Stomach (tissue), 9 donors: ENCODE results near the gene TMIGD1. TPM values are rescaled to one million over a fixed set of nuclear protein-coding genes. Genes with fewer than 3 reads are reported as not detected.

Source experiments
- DNase-seq, 2 donors: peaks; one replicate each; pipeline versions ENCODE4 v3.0.0 to v3.0.0-alpha.2; 2013 to 2019
- H3K27ac ChIP-seq, 5 donors: fragments of 200-600 bp in 4 of 5; sonication (generic) in 4 of 5; one replicate each; pipeline ENCODE4 v1.5.1; 2013 to 2019; ENCODE audit warnings: mild to moderate bottlenecking in 1 of 5, moderate library complexity in 1 of 5
- H3K27me3 ChIP-seq, 3 donors: fragments of 200-600 bp; sonication (generic); one replicate each; pipeline ENCODE4 v1.5.1; 2017 to 2019; ENCODE audit warnings: mixed run types in 1 of 3
- H3K36me3 ChIP-seq, 4 donors: fragments of 200-600 bp; sonication (generic); 1 replicate in 3 of 4; 2 replicates in 1 of 4; pipeline ENCODE4 v1.5.1; 2016 to 2019
- H3K4me1 ChIP-seq, 4 donors: fragments of 200-600 bp; sonication (generic); one replicate each; pipeline ENCODE4 v1.5.1; 2016 to 2019
- H3K4me3 ChIP-seq, 4 donors: fragments of 200-600 bp; sonication (generic) in 3 of 4; one replicate each; pipeline ENCODE4 v1.5.1; 2016 to 2019; ENCODE audit warnings: mild to moderate bottlenecking in 1 of 4
- H3K9me3 ChIP-seq, 4 donors: fragments of 200-600 bp; sonication (generic); one replicate each; pipeline ENCODE4 v1.5.1; 2016 to 2019
- CTCF ChIP-seq, 7 experiments: fragments of 450-650 bp in 4 of 7; fragments of 200-600 bp in 3 of 7; sonication (generic) in 3 of 7; IDR thresholded peaks; one replicate each; pipeline ENCODE4 v1.5.1; 2016 to 2019; ENCODE audit warnings: antibody characterized with exemption in 7 of 7, control low read depth in 2 of 7, mild to moderate bottlenecking in 1 of 7
- EP300 ChIP-seq: sonication (generic); formaldehyde crosslinking; IDR thresholded peaks from one replicate; pipeline ENCODE4 v1.6.1; 2017; ENCODE audit warnings: antibody characterized with exemption
- POLR2A ChIP-seq, 4 donors: fragments of 450-650 bp; IDR thresholded peaks; one replicate each; pipeline ENCODE4 v1.6.1; 2016; ENCODE audit warnings: antibody characterized with exemption in 4 of 4, control low read depth in 2 of 4, mild to moderate bottlenecking in 1 of 4, moderate library complexity in 1 of 4
- POLR2AphosphoS5 ChIP-seq, 3 donors: sonication (generic); formaldehyde crosslinking; IDR thresholded peaks; one replicate each; pipeline ENCODE4 v1.6.1; 2016; ENCODE audit warnings: antibody characterized with exemption in 3 of 3
- WGBS, 5 donors: extraction: QIAGEN DNeasy Blood & Tissue Kit in 3 of 5; methylation state at CpG; one replicate each; pipeline versions ENCODE4 v1.1.5 to v1.1.7; 2013 to 2018; 5-methylcytosine and 5-hydroxymethylcytosine counted together
- intact Hi-C: fragments of 100-400 bp; cut with DNase I; formaldehyde crosslinking; loops from one replicate; pipeline ENCODE4 v1.15.1; 2023; ENCODE audit warnings: low total_unique reads
- polyA plus RNA-seq, 3 donors: library from polyadenylated mRNA; stranded (reverse); fragments of 200-250 nt; gene quantifications; one replicate each; pipeline ENCODE4 v1.2.3, GENCODE V29; 2013
- small RNA-seq, 4 donors: library from RNA; depleted of rRNA; stranded (forward); fragments of <200 nt; gene quantifications; one replicate each; pipeline ENCODE3, GENCODE V24; 2016
- total RNA-seq, 5 donors: library from RNA; depleted of rRNA; stranded (reverse); fragments of >200 nt; gene quantifications; one replicate each; pipeline versions ENCODE4 v1.1.0 to v1.2.3, GENCODE V29; 2014 to 2016
- donor health status: healthy with polysubstance abuse.
- donor health status: Bipolar disorder and iron deficiency.
- donor health status: healthy.

TMIGD1 gene
- total and polyA plus RNA-seq, 8 donors, result 1.1 TPM; not detected in 7

- Histone ChIP-seq H3K36me3 (peaks cover 40 to 86% (median 76%) of the 10 kb centered on the region in 4 donors), H3K4me1 (no peaks in the 10 kb centered on the region), H3K27me3 (no peaks in the 10 kb centered on the region), H3K9me3 (no peaks in the 10 kb centered on the region), H3K4me3 (no peak overlapping the region), H3K27ac (no peak overlapping the region)
- no peak for DNase-seq
- TF ChIP-seq EP300 (no peak), POLR2A (IDR thresholded peaks at IDR 0.05) (no peak), CTCF (IDR thresholded peaks at IDR 0.05) (no peak), POLR2AphosphoS5 (IDR thresholded peaks at IDR 0.05) (no peak)
- intact Hi-C loops, result no loop called here
- WGBS, 5 donors, result 92 to 97% (median 96%) methylated on average over 6 of the region's 6 CpGs
Observed at GRCh38 chr17:30273373-30273772, 60.5 kb downstream of the TMIGD1 start.

- WGBS, 5 donors, result 95 to 97% (median 97%) methylated on average over 6 of the region's 6 CpGs
- H3K4me3 ChIP-seq, result no peak overlapping the region
- H3K27ac ChIP-seq, result no peak overlapping the region
- H3K27me3 ChIP-seq, result no peaks in the 10 kb centered on the region
- intact Hi-C loops, result no loop called here
- TF ChIP-seq EP300 (no peak), POLR2A (IDR thresholded peaks at IDR 0.05) (no peak), CTCF (IDR thresholded peaks at IDR 0.05) (no peak), POLR2AphosphoS5 (IDR thresholded peaks at IDR 0.05) (no peak)
- peaks cover 46 to 91% (median 82%) of the 10 kb centered on the region in 4 donors for H3K36me3 ChIP-seq
- no peaks in the 10 kb centered on the region for H3K9me3 ChIP-seq
- H3K4me1 ChIP-seq, result no peaks in the 10 kb centered on the region
- DNase-seq, result no peak
Observed at GRCh38 chr17:30271102-30271501, 62.8 kb downstream of the TMIGD1 start.

GRCh38 chr17:30267625-30268024 lies 66.2 kb downstream of the TMIGD1 start:
- Histone ChIP-seq H3K9me3 (no peaks in the 10 kb centered on the region), H3K36me3 (peaks cover 31 to 95% (median 85%) of the 10 kb centered on the region in 4 donors), H3K4me1 (peaks cover 0 to 23% (median 10%) of the 10 kb centered on the region in 4 donors), H3K4me3 (no peak overlapping the region), H3K27ac (no peak overlapping the region), H3K27me3 (no peaks in the 10 kb centered on the region)
- no peak for DNase-seq
- no peak for TF ChIP-seq CTCF (IDR thresholded peaks at IDR 0.05)
- intact Hi-C loops, result no loop called here
- WGBS, 5 donors, result 94 to 100% (median 97%) methylated on average over 2 of the region's 2 CpGs

Small RNA genes within 50 kb of the gene (small RNA-seq; reads per million reads assigned to genes)
- gene RF00019 (0 reads per million in 4 donors), gene RNU6-1267P (0 reads per million in 4 donors), gene RNU6-990P (0 reads per million in 4 donors)

Other genes with a start within 250 kb of the TMIGD1 start
- 100 to 1,000 TPM in 1 of 5 donors, 10 to 100 TPM in 3, 1 to 10 TPM in 1; 5.4 to 110 (median 21.6) TPM for gene NSRP1, start 217.2 kb downstream of the TMIGD1 start, total RNA-seq
- gene NSRP1, start 217.2 kb downstream of the TMIGD1 start, polyA plus RNA-seq, result 10 to 100 TPM; 19.1 to 35.6 (median 33.1) TPM
- under 1 TPM in 1 of 5 donors, not detected in 4; 0.18 TPM for gene SLC6A4, start 98.4 kb downstream of the TMIGD1 start, total RNA-seq
- under 1 TPM in 1 of 3 donors, not detected in 2; 0.55 TPM for gene SLC6A4, start 98.4 kb downstream of the TMIGD1 start, polyA plus RNA-seq
- 10 to 100 TPM in 3 of 5 donors, 1 to 10 TPM in 1, not detected in 1; 5.4 to 32.4 (median 28.4) TPM for gene BLMH, start 42.1 kb downstream of the TMIGD1 start, total RNA-seq
- gene BLMH, start 42.1 kb downstream of the TMIGD1 start, polyA plus RNA-seq, result 10 to 100 TPM; 12.8 to 14.7 (median 14.4) TPM
- 100 to 1,000 TPM in 1 of 5 donors, 10 to 100 TPM in 4; 19.8 to 278 (median 52.9) TPM for gene CPD, start 44.9 kb upstream of the TMIGD1 start, total RNA-seq
- 1 to 10 TPM; 4.1 to 8.0 (median 6.8) TPM for gene CPD, start 44.9 kb upstream of the TMIGD1 start, polyA plus RNA-seq
- 10 to 100 TPM in 3 of 5 donors, 1 to 10 TPM in 2; 7.0 to 45.5 (median 35.7) TPM for gene GOSR1, start 143.4 kb upstream of the TMIGD1 start, total RNA-seq
- gene GOSR1, start 143.4 kb upstream of the TMIGD1 start, polyA plus RNA-seq, result 10 to 100 TPM; 10.5 to 13.3 (median 12.7) TPM